WTC11 (cell line): ENCODE measurements around the gene EEF1AKMT4. TPM values are rescaled to one million over a fixed set of nuclear protein-coding genes. Genes with fewer than 3 reads are reported as not detected.

ENCODE experiments used
- ATAC-seq: fragments of 200-7000 bp; cut with Tn5 transposase; 2 replicates; pipeline ENCODE4 v1.10.0; 2021; ENCODE audit warnings: mild to moderate bottlenecking, moderate library complexity
- CTCF ChIA-PET: fragments of 300-600 bp; sonication (Branson Sonifier 250); formaldehyde crosslinking; loops from one replicate; lab custom pipeline; 2021; ENCODE audit warnings: antibody characterized with exemption; lab: Charles Lee
- POLR2A ChIA-PET: fragments of 350-600 bp; sonication (Branson Sonifier 250); formaldehyde crosslinking; loops from one replicate; lab custom pipeline; 2021; ENCODE audit warnings: antibody characterized with exemption; lab: Charles Lee
- DNase-seq: peaks from one replicate; pipeline ENCODE4 v3.0.0; 2021; ENCODE audit warnings: low spot score
- H3K27ac Mint-ChIP-seq: 2 replicates; pipeline ENCODE4 v1.8.0; 2021; ENCODE audit warnings: mixed read lengths
- H3K27me3 Mint-ChIP-seq: 2 replicates; pipeline ENCODE4 v1.8.0; 2021; ENCODE audit warnings: low read depth, mild to moderate bottlenecking, moderate library complexity, mixed read lengths
- H3K36me3 Mint-ChIP-seq: 2 replicates; pipeline ENCODE4 v1.8.0; 2021; ENCODE audit warnings: mixed read lengths
- H3K4me1 Mint-ChIP-seq: 2 replicates; pipeline ENCODE4 v1.8.0; 2022; ENCODE audit warnings: mixed read lengths
- H3K4me3 Mint-ChIP-seq: 2 replicates; pipeline ENCODE4 v1.8.0; 2021; ENCODE audit warnings: mild to moderate bottlenecking, moderate library complexity, mixed read lengths
- H3K9me3 Mint-ChIP-seq: 2 replicates; pipeline ENCODE4 v1.8.0; 2021; ENCODE audit warnings: mixed read lengths
- ARID4B ChIP-seq: sonication (generic); formaldehyde crosslinking; IDR thresholded peaks from 2 replicates; pipeline ENCODE4 v1.8.0; 2023; ENCODE audit warnings: missing genetic modification reagents, mild to moderate bottlenecking, borderline replicate concordance
- CTCF ChIP-seq: fragments of 200-600 bp; IDR thresholded peaks from 2 replicates; pipeline ENCODE4 v1.8.0; 2022; ENCODE audit warnings: antibody characterized with exemption
- ESRRA ChIP-seq: sonication (generic); formaldehyde crosslinking; IDR thresholded peaks from 2 replicates; pipeline ENCODE4 v1.8.1; 2022; ENCODE audit warnings: mild to moderate bottlenecking, missing genetic modification reagents, borderline replicate concordance
- FOXJ3 ChIP-seq: sonication (generic); formaldehyde crosslinking; IDR thresholded peaks from 2 replicates; pipeline ENCODE4 v1.9.0; 2021; ENCODE audit warnings: missing genetic modification reagents, mild to moderate bottlenecking, borderline replicate concordance
- GABPB1 ChIP-seq: sonication (generic); formaldehyde crosslinking; IDR thresholded peaks from 2 replicates; pipeline ENCODE4 v1.8.1; 2023; ENCODE audit warnings: mild to moderate bottlenecking, missing genetic modification reagents
- HMGXB4 ChIP-seq: sonication (generic); formaldehyde crosslinking; IDR thresholded peaks from 2 replicates; pipeline ENCODE4 v1.8.1; 2023; ENCODE audit warnings: mild to moderate bottlenecking, moderate library complexity, missing genetic modification reagents
- KAT7 ChIP-seq: sonication (generic); formaldehyde crosslinking; IDR thresholded peaks from 2 replicates; pipeline ENCODE4 v1.8.1; 2023; ENCODE audit warnings: missing genetic modification reagents, mild to moderate bottlenecking, borderline replicate concordance
- MYBL2 ChIP-seq: sonication (generic); formaldehyde crosslinking; IDR thresholded peaks from 2 replicates; pipeline ENCODE4 v1.8.1; 2023; ENCODE audit warnings: mild to moderate bottlenecking, moderate library complexity, missing genetic modification reagents
- NFE2L1 ChIP-seq: sonication (generic); formaldehyde crosslinking; IDR thresholded peaks from 2 replicates; pipeline ENCODE4 v1.8.1; 2023; ENCODE audit warnings: missing genetic modification reagents
- NR3C1 ChIP-seq: sonication (generic); formaldehyde crosslinking; conservative IDR thresholded peaks from 2 replicates; pipeline ENCODE4 v1.8.1; 2023; ENCODE audit warnings: low read depth, mild to moderate bottlenecking, missing genetic modification reagents
- RELA ChIP-seq: sonication (generic); formaldehyde crosslinking; IDR thresholded peaks from 2 replicates; pipeline ENCODE4 v1.8.1; 2022; ENCODE audit warnings: missing genetic modification reagents, mild to moderate bottlenecking, borderline replicate concordance
- TCF7 ChIP-seq: sonication (generic); formaldehyde crosslinking; IDR thresholded peaks from 2 replicates; pipeline ENCODE4 v1.8.0; 2022; ENCODE audit warnings: mild to moderate bottlenecking, low read depth, missing genetic modification reagents, moderate library complexity
- TEAD1 ChIP-seq: sonication (generic); formaldehyde crosslinking; IDR thresholded peaks from 2 replicates; pipeline ENCODE4 v1.8.0; 2022; ENCODE audit warnings: mild to moderate bottlenecking, missing genetic modification reagents
- ZNF219 ChIP-seq: sonication (generic); formaldehyde crosslinking; IDR thresholded peaks from 2 replicates; pipeline ENCODE4 v1.8.0; 2023; ENCODE audit warnings: missing genetic modification reagents, mild to moderate bottlenecking, borderline replicate concordance
- ZSCAN18 ChIP-seq: fragments of 250-450 bp; sonication (Bioruptor Pico); IDR thresholded peaks from 2 replicates; pipeline ENCODE4 v2.1.2; 2022; ENCODE audit warnings: mild to moderate bottlenecking, moderate library complexity
- total RNA-seq: library from RNA; stranded (reverse); gene quantifications from 3 replicates; pipeline ENCODE4 v1.2.3, GENCODE V29; 2021
- TF ChIP-seq, protein P1 (sequence below): sonication (generic); formaldehyde crosslinking; IDR thresholded peaks from 2 replicates; pipeline ENCODE4 v1.8.1; 2023; ENCODE audit warnings: mild to moderate bottlenecking, missing genetic modification reagents, borderline replicate concordance
- TF ChIP-seq, protein P2 (sequence below): sonication (generic); formaldehyde crosslinking; IDR thresholded peaks from 2 replicates; pipeline ENCODE4 v1.8.0; 2022; ENCODE audit warnings: mild to moderate bottlenecking, missing genetic modification reagents
- TF ChIP-seq, protein P3 (sequence below): fragments of 250-450 bp; sonication (Bioruptor Pico); conservative IDR thresholded peaks from 2 replicates; pipeline ENCODE4 v1.9.0; 2021; ENCODE audit warnings: mild to moderate bottlenecking
- TF ChIP-seq, protein P4 (sequence below): sonication (generic); formaldehyde crosslinking; IDR thresholded peaks from 2 replicates; pipeline ENCODE4 v1.8.1; 2022; ENCODE audit warnings: mild to moderate bottlenecking, moderate library complexity, missing genetic modification reagents

EEF1AKMT4 gene
- total RNA-seq, 1 experiment from 2014 or later = 11.3 TPM

DNA sequence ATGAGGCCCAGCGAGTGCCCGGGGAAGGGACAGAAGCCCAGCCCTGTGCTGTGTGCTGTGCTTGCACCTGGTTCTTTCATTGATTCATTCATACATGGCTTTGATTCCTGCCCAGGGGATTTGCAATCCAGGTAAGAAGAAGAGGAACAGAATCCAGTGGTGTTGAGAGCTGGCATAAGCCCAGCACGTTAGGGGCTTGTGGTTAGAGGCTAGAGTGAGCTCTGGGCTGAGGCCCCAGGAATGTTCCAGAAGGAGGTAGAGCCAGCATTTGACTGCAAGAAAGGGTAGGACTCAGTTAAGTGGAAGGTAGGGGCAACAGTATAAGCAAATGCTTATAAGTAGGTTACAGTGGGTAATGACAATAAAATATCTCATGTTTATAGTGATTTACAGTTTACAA is 17.8 kb upstream of the EEF1AKMT4 start:
- H3K9me3 Mint-ChIP-seq = no peaks in the 10 kb centered on the region
- H3K4me3 Mint-ChIP-seq = peak overlapping the region; percentile 70
- ATAC-seq (no peak), DNase-seq (no peak)
- H3K36me3 Mint-ChIP-seq = no peaks in the 10 kb centered on the region
- peaks cover 63% of the 10 kb centered on the region for H3K27me3 Mint-ChIP-seq
- CTCF ChIA-PET = no interaction called here
- no peak overlapping the region for H3K27ac Mint-ChIP-seq
- POLR2A ChIA-PET = no interaction called here
- H3K4me1 Mint-ChIP-seq = peaks cover 8% of the 10 kb centered on the region; the same call in 1 of the 2 replicates
- TF ChIP-seq TEAD1 (CRISPR knock-in tag) = no peak
- TF ChIP-seq GABPB1 = no peak
- no peak for TF ChIP-seq MYBL2 (CRISPR knock-in tag)
- TF ChIP-seq TCF7 (CRISPR knock-in tag) = no peak
- no peak for TF ChIP-seq FOXJ3 (CRISPR knock-in tag)
- no peak for TF ChIP-seq ZNF219 (CRISPR knock-in tag)
- TF ChIP-seq CTCF = no peak
- no peak for TF ChIP-seq NFE2L1 (CRISPR knock-in tag)
- TF ChIP-seq, protein P1, sequence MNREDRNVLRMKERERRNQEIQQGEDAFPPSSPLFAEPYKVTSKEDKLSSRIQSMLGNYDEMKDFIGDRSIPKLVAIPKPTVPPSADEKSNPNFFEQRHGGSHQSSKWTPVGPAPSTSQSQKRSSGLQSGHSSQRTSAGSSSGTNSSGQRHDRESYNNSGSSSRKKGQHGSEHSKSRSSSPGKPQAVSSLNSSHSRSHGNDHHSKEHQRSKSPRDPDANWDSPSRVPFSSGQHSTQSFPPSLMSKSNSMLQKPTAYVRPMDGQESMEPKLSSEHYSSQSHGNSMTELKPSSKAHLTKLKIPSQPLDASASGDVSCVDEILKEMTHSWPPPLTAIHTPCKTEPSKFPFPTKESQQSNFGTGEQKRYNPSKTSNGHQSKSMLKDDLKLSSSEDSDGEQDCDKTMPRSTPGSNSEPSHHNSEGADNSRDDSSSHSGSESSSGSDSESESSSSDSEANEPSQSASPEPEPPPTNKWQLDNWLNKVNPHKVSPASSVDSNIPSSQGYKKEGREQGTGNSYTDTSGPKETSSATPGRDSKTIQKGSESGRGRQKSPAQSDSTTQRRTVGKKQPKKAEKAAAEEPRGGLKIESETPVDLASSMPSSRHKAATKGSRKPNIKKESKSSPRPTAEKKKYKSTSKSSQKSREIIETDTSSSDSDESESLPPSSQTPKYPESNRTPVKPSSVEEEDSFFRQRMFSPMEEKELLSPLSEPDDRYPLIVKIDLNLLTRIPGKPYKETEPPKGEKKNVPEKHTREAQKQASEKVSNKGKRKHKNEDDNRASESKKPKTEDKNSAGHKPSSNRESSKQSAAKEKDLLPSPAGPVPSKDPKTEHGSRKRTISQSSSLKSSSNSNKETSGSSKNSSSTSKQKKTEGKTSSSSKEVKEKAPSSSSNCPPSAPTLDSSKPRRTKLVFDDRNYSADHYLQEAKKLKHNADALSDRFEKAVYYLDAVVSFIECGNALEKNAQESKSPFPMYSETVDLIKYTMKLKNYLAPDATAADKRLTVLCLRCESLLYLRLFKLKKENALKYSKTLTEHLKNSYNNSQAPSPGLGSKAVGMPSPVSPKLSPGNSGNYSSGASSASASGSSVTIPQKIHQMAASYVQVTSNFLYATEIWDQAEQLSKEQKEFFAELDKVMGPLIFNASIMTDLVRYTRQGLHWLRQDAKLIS (CRISPR knock-in tag) = no peak
- TF ChIP-seq KAT7 (CRISPR knock-in tag) = no peak
- TF ChIP-seq ARID4B (CRISPR knock-in tag) = no peak
- TF ChIP-seq, protein P2, sequence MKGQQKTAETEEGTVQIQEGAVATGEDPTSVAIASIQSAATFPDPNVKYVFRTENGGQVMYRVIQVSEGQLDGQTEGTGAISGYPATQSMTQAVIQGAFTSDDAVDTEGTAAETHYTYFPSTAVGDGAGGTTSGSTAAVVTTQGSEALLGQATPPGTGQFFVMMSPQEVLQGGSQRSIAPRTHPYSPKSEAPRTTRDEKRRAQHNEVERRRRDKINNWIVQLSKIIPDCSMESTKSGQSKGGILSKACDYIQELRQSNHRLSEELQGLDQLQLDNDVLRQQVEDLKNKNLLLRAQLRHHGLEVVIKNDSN = no peak
- TF ChIP-seq ESRRA (CRISPR knock-in tag) = no peak
- TF ChIP-seq RELA (CRISPR knock-in tag) = no peak
- no peak for TF ChIP-seq NR3C1 (CRISPR knock-in tag)
- no peak for TF ChIP-seq HMGXB4
- TF ChIP-seq, protein P3, sequence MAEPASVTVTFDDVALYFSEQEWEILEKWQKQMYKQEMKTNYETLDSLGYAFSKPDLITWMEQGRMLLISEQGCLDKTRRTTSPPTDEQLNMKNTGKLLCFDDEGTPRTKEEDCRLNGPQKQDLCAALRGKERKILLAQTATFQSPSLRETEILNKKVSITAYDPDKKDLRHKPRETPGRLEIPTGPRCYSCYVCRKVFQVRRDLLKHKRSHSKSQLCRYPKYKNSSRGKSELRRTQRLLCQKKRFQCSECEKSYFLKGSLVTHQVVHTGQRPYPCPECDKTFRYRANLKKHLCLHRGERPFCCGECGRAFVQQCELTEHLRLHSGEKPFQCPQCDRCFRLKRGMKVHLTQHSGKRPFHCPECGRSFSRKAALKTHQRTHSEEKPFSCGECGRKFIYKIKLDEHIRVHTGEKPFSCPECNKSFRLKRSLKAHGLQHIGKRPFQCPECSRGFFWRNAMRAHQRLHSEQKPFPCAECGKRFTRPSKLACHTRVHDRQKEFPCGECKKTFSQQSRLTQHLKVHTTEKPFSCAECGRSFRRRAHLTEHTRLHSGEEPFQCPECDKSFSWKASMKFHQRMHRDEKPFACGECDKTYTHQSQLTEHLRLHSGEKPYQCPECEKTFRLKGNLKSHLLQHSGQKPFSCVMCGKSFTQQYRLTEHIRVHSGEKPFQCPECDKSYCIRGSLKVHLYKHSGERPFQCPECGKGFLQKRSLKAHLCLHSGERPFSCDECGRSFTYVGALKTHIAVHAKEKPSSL = no peak
- TF ChIP-seq, protein P4, sequence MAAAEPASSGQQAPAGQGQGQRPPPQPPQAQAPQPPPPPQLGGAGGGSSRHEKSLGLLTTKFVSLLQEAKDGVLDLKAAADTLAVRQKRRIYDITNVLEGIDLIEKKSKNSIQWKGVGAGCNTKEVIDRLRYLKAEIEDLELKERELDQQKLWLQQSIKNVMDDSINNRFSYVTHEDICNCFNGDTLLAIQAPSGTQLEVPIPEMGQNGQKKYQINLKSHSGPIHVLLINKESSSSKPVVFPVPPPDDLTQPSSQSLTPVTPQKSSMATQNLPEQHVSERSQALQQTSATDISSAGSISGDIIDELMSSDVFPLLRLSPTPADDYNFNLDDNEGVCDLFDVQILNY (CRISPR knock-in tag) = no peak
- no peak for TF ChIP-seq ZSCAN18 (CRISPR knock-in tag)
